Esophagus muscularis mucosa (tissue), 4 donors: ENCODE results near the gene ARHGAP24. TPM values are rescaled to one million over a fixed set of nuclear protein-coding genes. Genes with fewer than 3 reads are reported as not detected.

Source experiments
- DNase-seq: peaks from one replicate; pipeline ENCODE4 v3.0.0-alpha.2; 2017; ENCODE audit errors: extremely low spot score
- H3K27ac ChIP-seq, 4 donors: fragments of 200-600 bp; sonication (generic); replicated peaks in 1 of 4; 1 replicate in 3 of 4; 2 replicates in 1 of 4; pipeline ENCODE4 v1.5.1; 2016 to 2019; ENCODE audit warnings: mild to moderate bottlenecking in 1 of 4
- H3K27me3 ChIP-seq, 4 donors: fragments of 200-600 bp; sonication (generic); one replicate each; pipeline versions ENCODE4 v1.5.1 to v1.6.0; 2016 to 2019
- H3K36me3 ChIP-seq, 4 donors: fragments of 200-600 bp; sonication (generic); one replicate each; pipeline ENCODE4 v1.5.1; 2016 to 2019
- H3K4me1 ChIP-seq, 4 donors: fragments of 200-600 bp; sonication (generic); one replicate each; pipeline ENCODE4 v1.5.1; 2016 to 2019
- H3K4me3 ChIP-seq, 4 donors: fragments of 200-600 bp; sonication (generic); 1 replicate in 2 of 4; 2 replicates in 2 of 4; pipeline ENCODE4 v1.5.1; 2016 to 2019; ENCODE audit warnings: mild to moderate bottlenecking in 4 of 4, moderate library complexity in 1 of 4
- H3K9me3 ChIP-seq, 4 donors: fragments of 200-600 bp; sonication (generic); 1 replicate in 3 of 4; 2 replicates in 1 of 4; pipeline ENCODE4 v1.5.1; 2016 to 2019
- EP300 ChIP-seq: sonication (generic); formaldehyde crosslinking; IDR thresholded peaks from one replicate; pipeline ENCODE4 v1.6.1; 2017; ENCODE audit warnings: antibody characterized with exemption
- POLR2A ChIP-seq: fragments of 450-650 bp; IDR thresholded peaks from one replicate; pipeline ENCODE4 v1.6.1; 2017; ENCODE audit warnings: antibody characterized with exemption, moderate library complexity, mild to moderate bottlenecking, low read depth
- POLR2AphosphoS5 ChIP-seq, 2 donors: sonication (generic); formaldehyde crosslinking; IDR thresholded peaks; one replicate each; pipeline ENCODE4 v1.6.1; 2017; ENCODE audit warnings: antibody characterized with exemption in 2 of 2
- WGBS: methylation state at CpG from one replicate; pipeline ENCODE4 v1.1.5; 2018; 5-methylcytosine and 5-hydroxymethylcytosine counted together
- intact Hi-C: fragments of 100-400 bp; cut with DNase I; formaldehyde crosslinking; loops from one replicate; pipeline ENCODE4 v1.15.1; 2023
- total RNA-seq, 4 donors: library from RNA; depleted of rRNA; stranded (reverse); fragments of >200 nt; gene quantifications; one replicate each; pipeline versions ENCODE4 v1.1.0 to v1.2.1, GENCODE V29; 2016
- TF ChIP-seq, protein P1 (sequence below), 3 experiments: fragments of 200-600 bp in 2 of 3; fragments of 450-650 bp in 1 of 3; sonication (generic) in 2 of 3; IDR thresholded peaks; one replicate each; pipeline ENCODE4 v1.5.1; 2017 to 2019; ENCODE audit warnings: antibody characterized with exemption in 3 of 3, mild to moderate bottlenecking in 2 of 3, moderate library complexity in 1 of 3

Gene ARHGAP24
- total RNA-seq, 4 donors from 2014 or later = 17.6 to 30.2 (median 23.6) TPM

DNA sequence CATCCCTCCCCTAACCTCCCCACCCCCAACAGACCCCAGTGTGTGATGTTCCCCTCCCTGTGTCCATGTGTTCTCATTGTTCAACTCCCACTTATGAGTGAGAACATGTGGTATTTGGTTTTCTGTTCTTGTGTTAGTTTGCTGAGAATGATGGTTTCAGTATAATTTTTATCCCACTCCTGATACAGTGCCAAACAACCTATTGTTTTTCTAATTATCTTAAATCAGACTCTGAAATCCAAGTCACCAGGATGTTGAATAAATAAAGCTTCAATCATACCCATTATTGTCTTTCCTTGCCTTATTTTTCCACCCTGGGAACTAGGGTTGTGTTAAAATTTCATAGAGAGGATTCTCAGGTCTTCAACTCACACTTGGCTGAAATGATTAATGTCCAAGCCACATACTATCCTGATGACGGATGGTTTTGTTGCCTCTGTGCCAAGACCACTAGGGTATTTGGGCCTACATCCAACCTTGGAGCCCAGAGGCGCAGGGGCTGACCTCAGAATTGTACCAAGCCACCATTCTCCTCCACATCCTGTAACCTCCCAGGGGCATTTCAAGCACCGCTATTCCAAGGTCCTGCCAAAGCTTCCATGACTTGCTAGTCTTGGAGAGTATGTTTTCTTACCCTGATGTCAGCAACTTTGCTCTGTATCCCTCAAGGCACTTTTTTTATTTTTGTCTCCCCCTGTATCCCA, 332.4 kb downstream of the ARHGAP24 start:
- TF ChIP-seq, protein P1, sequence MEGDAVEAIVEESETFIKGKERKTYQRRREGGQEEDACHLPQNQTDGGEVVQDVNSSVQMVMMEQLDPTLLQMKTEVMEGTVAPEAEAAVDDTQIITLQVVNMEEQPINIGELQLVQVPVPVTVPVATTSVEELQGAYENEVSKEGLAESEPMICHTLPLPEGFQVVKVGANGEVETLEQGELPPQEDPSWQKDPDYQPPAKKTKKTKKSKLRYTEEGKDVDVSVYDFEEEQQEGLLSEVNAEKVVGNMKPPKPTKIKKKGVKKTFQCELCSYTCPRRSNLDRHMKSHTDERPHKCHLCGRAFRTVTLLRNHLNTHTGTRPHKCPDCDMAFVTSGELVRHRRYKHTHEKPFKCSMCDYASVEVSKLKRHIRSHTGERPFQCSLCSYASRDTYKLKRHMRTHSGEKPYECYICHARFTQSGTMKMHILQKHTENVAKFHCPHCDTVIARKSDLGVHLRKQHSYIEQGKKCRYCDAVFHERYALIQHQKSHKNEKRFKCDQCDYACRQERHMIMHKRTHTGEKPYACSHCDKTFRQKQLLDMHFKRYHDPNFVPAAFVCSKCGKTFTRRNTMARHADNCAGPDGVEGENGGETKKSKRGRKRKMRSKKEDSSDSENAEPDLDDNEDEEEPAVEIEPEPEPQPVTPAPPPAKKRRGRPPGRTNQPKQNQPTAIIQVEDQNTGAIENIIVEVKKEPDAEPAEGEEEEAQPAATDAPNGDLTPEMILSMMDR (IDR thresholded peaks at IDR 0.05) = no peak
- no peak for TF ChIP-seq EP300
- TF ChIP-seq POLR2AphosphoS5 (IDR thresholded peaks at IDR 0.05) = no peak
- no peak for TF ChIP-seq POLR2A
- no peak overlapping the region for H3K27ac ChIP-seq
- H3K9me3 ChIP-seq = no peaks in the 10 kb centered on the region
- H3K27me3 ChIP-seq = no peaks in the 10 kb centered on the region
- WGBS = 33% methylated on average over 3 of the region's 3 CpGs
- H3K36me3 ChIP-seq = no peaks in the 10 kb centered on the region
- DNase-seq = no peak
- H3K4me3 ChIP-seq = no peak overlapping the region
- intact Hi-C loops = no loop called here
- peaks cover 12 to 21% (median 14%) of the 10 kb centered on the region in 4 donors for H3K4me1 ChIP-seq

DNA sequence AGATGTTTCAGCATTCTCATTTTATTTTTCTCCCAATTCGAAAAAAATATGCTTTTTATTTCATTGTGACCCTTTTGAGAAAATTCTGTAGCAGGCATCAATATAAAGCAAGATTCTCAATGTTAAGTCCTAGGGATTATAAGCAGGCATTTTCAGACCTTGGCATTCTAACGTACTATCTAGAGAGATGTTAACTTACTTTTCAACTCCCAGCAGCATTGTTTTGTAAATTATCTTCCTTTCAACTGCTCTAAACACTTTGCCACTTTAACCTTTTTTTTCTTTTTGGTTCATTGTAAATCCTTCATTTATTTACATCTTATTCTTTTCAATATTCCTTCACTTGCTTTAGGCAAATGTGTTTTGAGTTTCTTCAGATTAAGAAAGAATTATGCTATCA, 333.2 kb downstream of the ARHGAP24 start:
- H3K4me3 ChIP-seq = no peak overlapping the region
- H3K36me3 ChIP-seq = no peaks in the 10 kb centered on the region
- no peak overlapping the region for H3K27ac ChIP-seq
- WGBS = 63% methylated on average over 2 of the region's 2 CpGs
- peaks cover 12 to 21% (median 14%) of the 10 kb centered on the region in 4 donors for H3K4me1 ChIP-seq
- DNase-seq = no peak
- TF ChIP-seq POLR2AphosphoS5 (IDR thresholded peaks at IDR 0.05) (no peak), EP300 (no peak), POLR2A (no peak)
- TF ChIP-seq, protein P1 (IDR thresholded peaks at IDR 0.05) = no peak
- H3K27me3 ChIP-seq = no peaks in the 10 kb centered on the region
- no peaks in the 10 kb centered on the region for H3K9me3 ChIP-seq
- intact Hi-C loops = no loop called here

DNA sequence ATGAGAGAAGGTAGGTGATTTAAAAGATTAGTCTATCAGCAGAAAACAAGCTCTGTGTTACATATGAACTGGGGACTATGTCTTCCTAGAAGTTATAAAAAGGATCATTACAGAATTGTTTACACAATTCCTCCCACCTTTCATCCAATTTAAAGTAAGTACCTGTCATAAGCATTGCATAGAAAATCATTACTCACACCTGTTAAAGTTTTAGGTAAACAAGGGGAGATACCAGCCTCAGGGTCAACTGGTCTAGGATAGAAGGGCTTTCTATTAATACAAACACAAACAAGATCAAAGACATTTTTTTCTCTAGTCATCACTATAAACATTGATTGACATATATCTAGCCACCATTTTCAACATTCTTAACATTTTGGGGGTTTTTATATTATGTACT, 333.9 kb downstream of the ARHGAP24 start:
- Histone ChIP-seq H3K9me3 (no peaks in the 10 kb centered on the region), H3K36me3 (no peaks in the 10 kb centered on the region), H3K4me3 (no peak overlapping the region), H3K27ac (no peak overlapping the region), H3K4me1 (peaks cover 12 to 21% (median 14%) of the 10 kb centered on the region in 4 donors), H3K27me3 (no peaks in the 10 kb centered on the region)
- TF ChIP-seq, protein P1 (IDR thresholded peaks at IDR 0.05) = no peak
- TF ChIP-seq EP300 (no peak), POLR2AphosphoS5 (IDR thresholded peaks at IDR 0.05) (no peak), POLR2A (no peak)
- no peak for DNase-seq
- intact Hi-C loops = no loop called here

DNA sequence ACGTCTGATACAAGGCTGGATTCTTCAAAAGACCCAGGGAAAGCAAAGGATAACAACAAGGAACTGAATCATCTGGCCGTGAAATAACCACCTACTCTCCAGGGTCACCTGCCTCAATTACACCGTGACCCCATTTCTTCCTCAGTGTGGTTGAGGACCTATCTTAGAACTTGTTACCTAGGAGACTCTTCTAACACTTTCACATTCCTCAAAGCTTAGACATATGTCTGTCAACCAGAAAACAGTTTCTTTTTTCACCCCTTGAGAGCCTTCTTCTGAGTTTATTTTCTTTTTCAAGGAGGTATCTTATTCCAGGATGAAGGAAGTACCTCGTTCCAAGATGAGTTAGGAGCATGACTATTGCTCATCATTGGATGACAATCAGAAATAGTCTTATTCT, 337.8 kb downstream of the ARHGAP24 start:
- Histone ChIP-seq H3K27ac (no peak overlapping the region), H3K4me3 (no peak overlapping the region), H3K36me3 (no peaks in the 10 kb centered on the region), H3K27me3 (no peaks in the 10 kb centered on the region), H3K9me3 (no peaks in the 10 kb centered on the region), H3K4me1 (peaks cover 4 to 11% (median 6%) of the 10 kb centered on the region in 4 donors)
- TF ChIP-seq POLR2AphosphoS5 (IDR thresholded peaks at IDR 0.05) (no peak), EP300 (no peak), POLR2A (no peak)
- TF ChIP-seq, protein P1 (IDR thresholded peaks at IDR 0.05) = no peak
- WGBS = 79% methylated on average over 4 of the region's 4 CpGs
- DNase-seq = no peak
- intact Hi-C loops = no loop called here
